SK-N-SH (cell line): Measurements from ENCODE around the gene CFAP70. TPM values are rescaled to one million over a fixed set of nuclear protein-coding genes. Genes with fewer than 3 reads are reported as not detected.

Experiments
- CTCF ChIA-PET: fragments of 300-600, 350-600 bp; formaldehyde crosslinking; extraction: SDS; loops from one replicate; lab custom pipeline; 2021; lab: Yijun Ruan, JAX
- POLR2A ChIA-PET: fragments of 350-600 bp; sonication (Branson Sonifier 250); formaldehyde crosslinking; extraction: SDS; loops from one replicate; lab custom pipeline; 2020; ENCODE audit warnings: antibody characterized with exemption, inconsistent platforms; lab: Yijun Ruan, JAX
- DNase-seq: peaks from one replicate; pipeline ENCODE4 v3.0.0; 2012
- H2AFZ ChIP-seq: fragments of 200-600 bp; sonication (generic); 2 replicates; pipeline ENCODE4 v1.8.1; 2016; ENCODE audit warnings: antibody characterized with exemption, mild to moderate bottlenecking, low read depth
- H3F3A ChIP-seq: fragments of 200-600 bp; sonication (generic); replicated peaks from 2 replicates; pipeline ENCODE3; 2016; ENCODE audit warnings: antibody characterized with exemption, mild to moderate bottlenecking; ENCODE audit not compliant: insufficient read depth
- H3K27ac ChIP-seq, 2 experiments: fragments of 200-500 bp in 1 of 2; fragments of 200-600 bp in 1 of 2; sonication (Bioruptor generic) in 1 of 2; sonication (generic), shearing (Covaris generic) in 1 of 2; 2 replicates each; pipeline versions ENCODE4 v1.5.1 to v1.6.1; 2014 to 2016; ENCODE audit warnings: low read depth in 2 of 2, inconsistent platforms in 1 of 2, low read length in 1 of 2, mild to moderate bottlenecking in 1 of 2, mixed read lengths in 1 of 2
- H3K27me3 ChIP-seq: fragments of 200-600 bp; sonication (generic), shearing (Covaris generic); 2 replicates; pipeline ENCODE4 v1.6.1; 2016; ENCODE audit warnings: mixed run types; ENCODE audit not compliant: insufficient read depth
- H3K36me3 ChIP-seq, 2 experiments: fragments of 200-500 bp in 1 of 2; fragments of 200-600 bp in 1 of 2; sonication (Bioruptor generic) in 1 of 2; sonication (generic) in 1 of 2; replicated peaks in 1 of 2; 2 replicates each; pipeline versions ENCODE3 to v1.5.1; 2014 to 2016; ENCODE audit warnings: low read length in 1 of 2, mild to moderate bottlenecking in 1 of 2; ENCODE audit not compliant: insufficient read depth in 2 of 2, control insufficient read depth in 1 of 2
- H3K4me1 ChIP-seq, 2 experiments: fragments of 200-500 bp in 1 of 2; fragments of 200-600 bp in 1 of 2; sonication (Bioruptor generic) in 1 of 2; sonication (generic), shearing (Covaris generic) in 1 of 2; 2 replicates each; pipeline versions ENCODE4 v1.5.1 to v1.6.1; 2014 to 2016; ENCODE audit warnings: low read depth in 1 of 2, low read length in 1 of 2, mixed run types in 1 of 2; ENCODE audit not compliant: insufficient read depth in 2 of 2, control insufficient read depth in 1 of 2
- H3K4me2 ChIP-seq: fragments of 200-600 bp; sonication (generic), shearing (Covaris generic); 2 replicates; pipeline ENCODE4 v1.6.1; 2017; ENCODE audit warnings: mixed run types
- H3K4me3 ChIP-seq, 2 experiments: fragments of 200-500 bp in 1 of 2; fragments of 200-600 bp in 1 of 2; sonication (Bioruptor generic) in 1 of 2; sonication (generic), shearing (Covaris generic) in 1 of 2; 2 replicates each; pipeline versions ENCODE4 v1.5.1 to v1.8.1; 2014 to 2016; ENCODE audit warnings: low read depth in 2 of 2, inconsistent platforms in 1 of 2, low read length in 1 of 2, mild to moderate bottlenecking in 1 of 2, mixed read lengths in 1 of 2, moderate library complexity in 1 of 2
- H3K79me2 ChIP-seq: fragments of 200-600 bp; sonication (generic); 2 replicates; pipeline ENCODE4 v1.8.1; 2017; ENCODE audit warnings: mild to moderate bottlenecking; ENCODE audit not compliant: insufficient read depth
- H3K9ac ChIP-seq: fragments of 200-600 bp; sonication (generic); 2 replicates; pipeline ENCODE4 v1.6.1; 2017; ENCODE audit warnings: mixed run types
- H3K9me2 ChIP-seq: fragments of 200-600 bp; sonication (generic); 2 replicates; pipeline ENCODE4 v1.6.1; 2017; ENCODE audit warnings: mixed run types
- H3K9me3 ChIP-seq: fragments of 200-600 bp; sonication (generic); 2 replicates; pipeline ENCODE4 v1.6.1; 2017; ENCODE audit warnings: mixed run types, mild to moderate bottlenecking, moderate library complexity
- H4K20me1 ChIP-seq: fragments of 200-600 bp; sonication (generic); 2 replicates; pipeline ENCODE4 v1.6.1; 2017; ENCODE audit warnings: mild to moderate bottlenecking, mixed run types; ENCODE audit not compliant: insufficient read depth
- CHD2 ChIP-seq: fragments of 150-350 bp; IDR thresholded peaks from 2 replicates; pipeline ENCODE4 v1.6.1; 2018; ENCODE audit warnings: low read length; ENCODE audit not compliant: partially characterized antibody
- ELF1 ChIP-seq: IDR thresholded peaks from 2 replicates; pipeline ENCODE4 v1.4.0; 2012
- FOXJ3 ChIP-seq: sonication (generic); formaldehyde crosslinking; IDR thresholded peaks from 2 replicates; pipeline ENCODE4 v1.5.1; 2020; ENCODE audit warnings: mild to moderate bottlenecking, missing genetic modification reagents
- GABPA ChIP-seq: IDR thresholded peaks from 2 replicates; pipeline ENCODE4 v1.4.0; 2012; ENCODE audit warnings: low read depth, mild to moderate bottlenecking
- JUND ChIP-seq: IDR thresholded peaks from 2 replicates; pipeline ENCODE4 v1.4.0; 2012
- MAX ChIP-seq: IDR thresholded peaks from 2 replicates; pipeline ENCODE4 v1.4.0; 2012; ENCODE audit warnings: low read depth
- MXI1 ChIP-seq: IDR thresholded peaks from 2 replicates; pipeline ENCODE4 v1.6.1; 2012; ENCODE audit warnings: mild to moderate bottlenecking, low read depth, low read length, improper control_type of control experiment
- POLR2AphosphoS5 ChIP-seq: IDR thresholded peaks from 2 replicates; pipeline ENCODE4 v1.6.1; 2012; ENCODE audit warnings: low read depth, low read length
- RCOR1 ChIP-seq: fragments of 150-350 bp; IDR thresholded peaks from 2 replicates; pipeline ENCODE4 v1.6.1; 2017; ENCODE audit warnings: antibody characterized with exemption, low read length
- REST ChIP-seq: IDR thresholded peaks from 2 replicates; pipeline ENCODE4 v1.6.1; 2012; ENCODE audit warnings: mild to moderate bottlenecking, low read depth, low read length, moderate library complexity
- SIN3A ChIP-seq: IDR thresholded peaks from 2 replicates; pipeline ENCODE4 v1.6.1; 2012; ENCODE audit warnings: low read depth, mild to moderate bottlenecking, low read length, moderate library complexity, borderline replicate concordance
- SMC3 ChIP-seq: IDR thresholded peaks from 2 replicates; pipeline ENCODE4 v1.6.1; 2012; ENCODE audit warnings: low read depth, low read length, improper control_type of control experiment
- TEAD4 ChIP-seq: IDR thresholded peaks from 2 replicates; pipeline ENCODE4 v1.4.0; 2012; ENCODE audit warnings: mild to moderate bottlenecking, borderline replicate concordance; ENCODE audit not compliant: insufficient read depth
- USF1 ChIP-seq: IDR thresholded peaks from 2 replicates; pipeline ENCODE4 v1.4.0; 2012; ENCODE audit warnings: low read depth, borderline replicate concordance
- YY1 ChIP-seq: IDR thresholded peaks from 2 replicates; pipeline ENCODE4 v1.4.0; 2012; ENCODE audit warnings: low read depth, mild to moderate bottlenecking
- ZBTB33 ChIP-seq: IDR thresholded peaks from 2 replicates; pipeline ENCODE4 v1.4.0; 2012; ENCODE audit warnings: low read depth, borderline replicate concordance
- WGBS: methylation state at CpG from one replicate; pipeline ENCODE4 v1.1.6; 2017; ENCODE audit warnings: low lambda C conversion rate; 5-methylcytosine and 5-hydroxymethylcytosine counted together
- polyA plus RNA-seq, 3 experiments: library from polyadenylated mRNA; depleted of rRNA; stranded (reverse); fragments of >200 nt; gene quantifications; 2 replicates each; pipeline ENCODE4 v1.2.3, GENCODE V29; 2012

Gene CFAP70
- polyA plus RNA-seq, 1 of the 3 experiments (the other 2 are of a cell fraction): 0.74 TPM

- H3K36me3 ChIP-seq: peaks cover 0 to 35% of the 10 kb centered on the region in 2 experiments
- H3F3A ChIP-seq: peaks cover 7% of the 10 kb centered on the region
- H3K9ac ChIP-seq: no peak overlapping the region
- no peaks in the 10 kb centered on the region for H3K4me1 ChIP-seq
- ChIA-PET CTCF (interaction anchor here (0.6 kb wide), 1 partner anchor 204 kb away, joined by 3 read pairs; no protein-coding TSS in a partner anchor), POLR2A (no interaction called here)
- H2AFZ ChIP-seq: no peak overlapping the region
- no peak overlapping the region for H3K4me2 ChIP-seq
- no peaks in the 10 kb centered on the region for H3K9me2 ChIP-seq
- no peaks in the 10 kb centered on the region for H3K9me3 ChIP-seq
- WGBS: 93% methylated on average over 6 of the region's 6 CpGs
- DNase-seq: no peak
- TF ChIP-seq SIN3A: no peak
- TF ChIP-seq, all 33 proteins: peak for 0
- no peak overlapping the region for H3K27ac ChIP-seq
- no peak overlapping the region for H3K4me3 ChIP-seq
- no peaks in the 10 kb centered on the region for H3K79me2 ChIP-seq
- no peaks in the 10 kb centered on the region for H3K27me3 ChIP-seq
- H4K20me1 ChIP-seq: no peaks in the 10 kb centered on the region
Observed at GRCh38 chr10:73366381-73367298, 8.0 kb upstream of the CFAP70 start.

- no peaks in the 10 kb centered on the region for H4K20me1 ChIP-seq
- 93% methylated on average over 3 of the region's 3 CpGs for WGBS
- H2AFZ ChIP-seq: no peak overlapping the region
- peaks cover 10% of the 10 kb centered on the region for H3F3A ChIP-seq
- no peak for DNase-seq
- no peaks in the 10 kb centered on the region for H3K27me3 ChIP-seq
- H3K9ac ChIP-seq: no peak overlapping the region
- no peaks in the 10 kb centered on the region for H3K4me1 ChIP-seq
- TF ChIP-seq TEAD4 (no peak), GABPA (no peak), YY1 (no peak), USF1 (no peak), ELF1 (no peak), CHD2 (no peak), MAX (no peak), REST (no peak), MXI1 (no peak), ZBTB33 (no peak), RCOR1 (no peak), POLR2AphosphoS5 (no peak), SMC3 (no peak), JUND (no peak), FOXJ3 (CRISPR knock-in tag) (no peak)
- TF ChIP-seq, all 33 proteins: peak for 0
- Histone ChIP-seq H3K4me3 (no peak overlapping the region), H3K9me3 (no peaks in the 10 kb centered on the region), H3K4me2 (no peak overlapping the region), H3K9me2 (no peaks in the 10 kb centered on the region), H3K27ac (no peak overlapping the region), H3K36me3 (peaks cover 0 to 36% of the 10 kb centered on the region in 2 experiments), H3K79me2 (no peaks in the 10 kb centered on the region)
- POLR2A ChIA-PET: no interaction called here
- CTCF ChIA-PET: no interaction called here
Observed at GRCh38 chr10:73364964-73365363, 6.3 kb upstream of the CFAP70 start.
